Keratinocyte (primary cell): Measurements from ENCODE around the gene STAMBPL1.

Source experiments
- CTCF ChIP-seq, 3 experiments: IDR thresholded peaks in 1 of 3; conservative IDR thresholded peaks in 1 of 3; optimal IDR thresholded peaks in 1 of 3; 2 replicates in 2 of 3; 3 replicates in 1 of 3; pipeline versions ENCODE3 to v1.5.1; 2011; ENCODE audit warnings: low read length in 3 of 3, mild to moderate bottlenecking in 3 of 3, moderate library complexity in 2 of 3, control low read depth in 1 of 3, inconsistent platforms in 1 of 3; ENCODE audit not compliant: insufficient read depth in 2 of 3; ENCODE audit errors: extremely low read depth in 1 of 3
- EZH2 ChIP-seq: IDR thresholded peaks from one replicate; pipeline ENCODE4 v1.6.1; 2012; ENCODE audit warnings: inconsistent platforms, mild to moderate bottlenecking, low read length, moderate library complexity

- no peak for TF ChIP-seq CTCF (optimal IDR thresholded peaks at IDR 0.05 in 1 of 3, IDR thresholded peaks at IDR 0.05 in 1 of 3, conservative IDR thresholded peaks at IDR 0.05 in 1 of 3; ENCODE audit: extremely low read depth in 1 of 3, insufficient read depth in 2 of 3, low read length in 3 of 3)
- no peak for TF ChIP-seq EZH2
Measured at GRCh38 chr10:88961266-88961665, 81.2 kb downstream of the STAMBPL1 start.
